WTC11 (cell line): ENCODE measurements around the gene CFL1. TPM values are rescaled to one million over a fixed set of nuclear protein-coding genes. Genes with fewer than 3 reads are reported as not detected.
A peak's percentile ranks its signal among the peaks of the same experiment; 100 is the strongest.

Experiments
- ATAC-seq: fragments of 200-7000 bp; cut with Tn5 transposase; 2 replicates; pipeline ENCODE4 v1.10.0; 2021; ENCODE audit warnings: mild to moderate bottlenecking, moderate library complexity
- CTCF ChIA-PET: fragments of 300-600 bp; sonication (Branson Sonifier 250); formaldehyde crosslinking; loops from one replicate; lab custom pipeline; 2021; ENCODE audit warnings: antibody characterized with exemption; lab: Charles Lee
- POLR2A ChIA-PET: fragments of 350-600 bp; sonication (Branson Sonifier 250); formaldehyde crosslinking; loops from one replicate; lab custom pipeline; 2021; ENCODE audit warnings: antibody characterized with exemption; lab: Charles Lee
- DNase-seq: peaks from one replicate; pipeline ENCODE4 v3.0.0; 2021; ENCODE audit warnings: low spot score
- H3K27ac Mint-ChIP-seq: 2 replicates; pipeline ENCODE4 v1.8.0; 2021; ENCODE audit warnings: mixed read lengths
- H3K27me3 Mint-ChIP-seq: 2 replicates; pipeline ENCODE4 v1.8.0; 2021; ENCODE audit warnings: low read depth, mild to moderate bottlenecking, moderate library complexity, mixed read lengths
- H3K36me3 Mint-ChIP-seq: 2 replicates; pipeline ENCODE4 v1.8.0; 2021; ENCODE audit warnings: mixed read lengths
- H3K4me1 Mint-ChIP-seq: 2 replicates; pipeline ENCODE4 v1.8.0; 2022; ENCODE audit warnings: mixed read lengths
- H3K4me3 Mint-ChIP-seq: 2 replicates; pipeline ENCODE4 v1.8.0; 2021; ENCODE audit warnings: mild to moderate bottlenecking, moderate library complexity, mixed read lengths
- H3K9me3 Mint-ChIP-seq: 2 replicates; pipeline ENCODE4 v1.8.0; 2021; ENCODE audit warnings: mixed read lengths
- AFF4 ChIP-seq: sonication (generic); formaldehyde crosslinking; IDR thresholded peaks from 2 replicates; pipeline ENCODE4 v1.8.1; 2023; ENCODE audit warnings: mild to moderate bottlenecking, missing genetic modification reagents, borderline replicate concordance
- AR ChIP-seq: fragments of 250-450 bp; sonication (Bioruptor Pico); IDR thresholded peaks from 2 replicates; pipeline ENCODE4 v1.9.0; 2021; ENCODE audit warnings: mild to moderate bottlenecking
- E2F5 ChIP-seq: sonication (generic); formaldehyde crosslinking; IDR thresholded peaks from 2 replicates; pipeline ENCODE4 v1.8.1; 2022; ENCODE audit warnings: mild to moderate bottlenecking, moderate library complexity, missing genetic modification reagents
- FOXK1 ChIP-seq: sonication (generic); formaldehyde crosslinking; IDR thresholded peaks from 2 replicates; pipeline ENCODE4 v1.8.0; 2022; ENCODE audit warnings: mild to moderate bottlenecking, moderate library complexity, missing genetic modification reagents
- NFATC4 ChIP-seq: fragments of 250-450 bp; sonication (Bioruptor Pico); IDR thresholded peaks from 2 replicates; pipeline ENCODE4 v1.9.0; 2021; ENCODE audit warnings: mild to moderate bottlenecking
- NR3C1 ChIP-seq: sonication (generic); formaldehyde crosslinking; conservative IDR thresholded peaks from 2 replicates; pipeline ENCODE4 v1.8.1; 2023; ENCODE audit warnings: low read depth, mild to moderate bottlenecking, missing genetic modification reagents
- PRRX2 ChIP-seq: fragments of 250-450 bp; sonication (Bioruptor Pico); IDR thresholded peaks from 2 replicates; pipeline ENCODE4 v1.8.0; 2021; ENCODE audit warnings: mild to moderate bottlenecking
- RELA ChIP-seq: sonication (generic); formaldehyde crosslinking; IDR thresholded peaks from 2 replicates; pipeline ENCODE4 v1.8.1; 2022; ENCODE audit warnings: missing genetic modification reagents, mild to moderate bottlenecking, borderline replicate concordance
- ZNF281 ChIP-seq: sonication (generic); formaldehyde crosslinking; IDR thresholded peaks from 2 replicates; pipeline ENCODE4 v1.8.0; 2023; ENCODE audit warnings: mild to moderate bottlenecking, missing genetic modification reagents
- ZNF416 ChIP-seq: fragments of 250-450 bp; sonication (Bioruptor Pico); IDR thresholded peaks from 2 replicates; pipeline ENCODE4 v1.9.0; 2021; ENCODE audit warnings: mild to moderate bottlenecking, inconsistent platforms
- ZNF425 ChIP-seq: fragments of 250-450 bp; sonication (Bioruptor Pico); conservative IDR thresholded peaks from 2 replicates; pipeline ENCODE4 v1.9.0; 2021; ENCODE audit warnings: mild to moderate bottlenecking
- total RNA-seq: library from RNA; stranded (reverse); gene quantifications from 3 replicates; pipeline ENCODE4 v1.2.3, GENCODE V29; 2021

The CFL1 gene
- total RNA-seq, 1 experiment from 2014 or later = 1,073 TPM

GRCh38 chr11:65853246-65853979 is 4.6 kb downstream of the CFL1 start (continued):
- TF ChIP-seq AFF4 = no peak
- TF ChIP-seq NR3C1 (CRISPR knock-in tag) = no peak
- TF ChIP-seq ZNF281 (CRISPR knock-in tag) = no peak
- peak; percentile 70; the same call in 1 of the 2 replicates for TF ChIP-seq AR (CRISPR knock-in tag)

- POLR2A ChIA-PET = interaction anchor here (0.5 to 3.5 kb wide), 9 partner anchors 8 to 200 kb away, joined by 3 to 38 read pairs (median 4); partner anchors contain the start of genes FIBP, MUS81, RNASEH2C and SNX32
- H3K27me3 Mint-ChIP-seq = peaks cover 8% of the 10 kb centered on the region
- no peak overlapping the region for H3K4me3 Mint-ChIP-seq
- 0 out of 2 replicates have a peak, but pooled peaks have one; percentile 23 for TF ChIP-seq ZNF425
- TF ChIP-seq PRRX2 = peak; percentile 47; the same call in 1 of the 2 replicates
- TF ChIP-seq AR (CRISPR knock-in tag) = 0 out of 2 replicates have a peak, but pooled peaks have one; percentile 30
- TF ChIP-seq RELA (CRISPR knock-in tag) = 0 out of 2 replicates have a peak, but pooled peaks have one; percentile 25
- peak; percentile 80 for TF ChIP-seq ZNF416 (CRISPR knock-in tag)
- TF ChIP-seq FOXK1 (CRISPR knock-in tag) = no peak
- TF ChIP-seq NFATC4 (CRISPR knock-in tag) = peak; percentile 63; the same call in 1 of the 2 replicates
- no peak for TF ChIP-seq E2F5 (CRISPR knock-in tag)
- TF ChIP-seq, all 79 proteins: peak for 6
- CTCF ChIA-PET = interaction anchor here (0.9 to 6.3 kb wide), 20 partner anchors 8 to 214 kb away, joined by 3 to 134 read pairs (median 4); partner anchors contain the start of genes AP5B1, CCDC85B, CST6 and FIBP
- H3K9me3 Mint-ChIP-seq = peaks cover 6% of the 10 kb centered on the region; the same call in 1 of the 2 replicates
- no peak for ATAC-seq
- H3K4me1 Mint-ChIP-seq = peaks cover 24% of the 10 kb centered on the region
- no peak overlapping the region for H3K27ac Mint-ChIP-seq
- DNase-seq = no peak
- peaks cover 53% of the 10 kb centered on the region for H3K36me3 Mint-ChIP-seq
Measured at GRCh38 chr11:65852508-65853245, 5.3 kb downstream of the CFL1 start.
